HG03108 (cell line): ENCODE results near the gene ZSCAN9.

Experiments used
- ATAC-seq: cut with Tn5 transposase; IDR thresholded peaks from one replicate; pipeline ENCODE4 v1.9.1; 2021; ENCODE audit warnings: moderate library complexity; ENCODE audit not compliant: unreplicated experiment

ZSCAN9 gene

DNA sequence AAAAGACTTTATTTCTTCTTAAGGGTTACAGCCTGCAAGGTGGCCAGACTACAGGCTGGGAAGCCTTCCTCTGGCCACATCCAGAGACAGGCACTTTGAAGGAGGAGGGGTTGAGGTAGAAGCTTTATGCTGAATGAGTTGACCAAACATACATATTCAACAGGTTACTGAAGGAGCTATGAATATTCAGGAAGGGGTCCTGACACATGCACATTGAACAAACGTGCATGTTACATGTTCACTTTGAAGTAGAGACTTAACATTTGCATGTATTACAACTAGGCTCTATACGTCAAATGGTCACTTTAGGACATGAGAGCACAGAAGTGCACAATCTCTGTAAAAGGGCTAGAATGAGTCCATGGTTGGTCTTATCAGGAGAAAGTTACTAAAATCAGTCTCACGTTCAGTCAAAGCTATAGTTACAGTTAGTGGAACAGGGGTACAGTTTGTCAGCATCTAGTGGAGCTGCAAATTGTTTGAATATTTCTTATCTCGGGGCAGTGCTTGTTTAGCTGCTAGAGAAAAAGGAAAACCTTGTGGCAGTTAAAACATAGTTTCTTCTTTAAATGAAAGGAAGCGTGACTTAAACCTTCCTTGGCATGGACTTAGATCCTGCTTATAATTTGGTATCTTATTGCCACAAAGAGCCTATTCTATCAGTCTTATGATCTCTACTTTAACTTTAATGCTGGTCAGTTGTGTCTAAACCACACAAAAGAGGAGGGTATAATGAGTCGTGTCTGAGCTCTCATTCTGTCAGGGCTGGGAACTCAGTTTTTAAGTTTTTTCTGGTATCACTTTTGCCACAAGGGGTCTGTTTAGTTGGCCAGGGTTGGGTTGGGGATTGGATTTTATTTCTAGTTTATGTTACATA, 4.6 kb upstream of the ZSCAN9 start:
- no peak for ATAC-seq

DNA sequence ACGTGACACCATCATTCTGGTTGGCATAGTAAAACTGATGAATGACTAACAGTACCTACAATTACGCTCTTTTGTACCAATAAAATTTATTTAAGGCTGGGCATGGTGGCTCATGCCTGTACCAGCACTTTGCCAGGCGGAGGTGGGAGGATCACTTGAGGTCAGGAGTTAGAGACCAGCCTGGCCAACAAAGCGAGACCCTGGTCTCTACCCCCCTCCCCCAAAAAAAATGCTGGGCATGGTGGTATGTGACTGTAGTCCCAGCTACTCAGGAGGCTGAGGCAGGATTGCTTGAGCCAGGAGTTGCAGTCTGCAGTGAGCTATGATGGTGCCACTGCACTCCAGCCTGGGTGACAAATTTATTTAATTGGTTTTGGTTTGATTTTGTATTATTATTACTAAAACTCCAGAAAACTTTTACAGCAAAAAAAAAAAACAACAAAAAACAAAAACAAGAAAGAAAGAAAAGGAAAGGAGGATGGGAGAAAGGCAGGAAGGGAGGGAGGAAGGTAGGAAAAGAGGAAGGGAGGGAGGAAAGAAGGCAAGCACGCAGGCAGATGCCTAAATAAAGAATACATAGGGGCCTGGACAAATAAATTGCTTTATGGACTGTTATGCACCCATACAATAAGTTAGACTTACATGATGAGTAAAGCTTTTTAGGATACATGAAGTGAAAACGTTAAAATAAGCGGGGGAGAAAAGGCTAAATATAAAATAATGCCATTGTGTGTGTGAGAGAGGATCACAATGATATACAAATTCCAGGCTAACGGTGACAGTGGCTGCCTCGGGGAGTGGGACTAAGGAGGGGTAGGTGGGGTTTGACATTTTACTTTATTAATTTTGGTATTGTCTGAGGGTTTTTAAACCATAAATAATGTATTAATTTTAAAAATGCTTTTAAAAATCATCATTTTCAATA, 682 bp upstream of the ZSCAN9 start:
- no peak for ATAC-seq

DNA sequence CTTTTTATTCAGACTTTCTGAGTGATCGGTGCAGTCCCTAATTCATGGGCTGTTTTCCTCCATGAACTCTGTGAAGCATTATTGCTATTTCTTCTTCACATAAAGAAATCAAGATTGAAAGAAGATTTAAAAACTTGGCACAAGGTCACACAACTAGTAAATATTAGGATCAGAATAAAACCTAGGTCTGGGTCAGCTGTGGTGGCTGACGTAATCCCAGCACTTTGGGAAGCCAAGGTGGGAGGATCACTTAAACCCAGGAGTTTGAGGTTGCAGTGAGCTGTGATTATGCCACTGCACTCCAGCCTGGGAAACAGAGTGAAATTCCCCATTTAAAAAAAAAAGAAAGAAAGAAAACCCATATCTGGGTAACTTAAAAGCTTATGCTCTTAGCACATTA, 1.4 kb downstream of the ZSCAN9 start:
- ATAC-seq, result no peak

DNA sequence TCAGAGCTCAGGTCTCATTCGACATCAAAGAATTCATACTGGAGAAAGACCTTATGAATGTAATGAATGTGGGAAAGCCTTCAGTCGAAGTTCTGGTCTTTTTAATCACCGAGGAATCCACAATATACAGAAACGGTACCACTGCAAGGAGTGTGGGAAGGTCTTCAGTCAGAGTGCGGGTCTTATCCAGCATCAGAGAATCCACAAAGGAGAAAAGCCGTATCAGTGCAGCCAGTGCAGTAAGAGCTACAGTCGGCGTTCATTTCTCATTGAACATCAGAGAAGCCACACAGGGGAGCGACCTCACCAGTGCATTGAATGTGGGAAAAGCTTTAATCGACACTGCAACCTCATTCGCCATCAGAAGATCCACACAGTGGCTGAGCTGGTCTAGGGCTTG, 7.7 kb downstream of the ZSCAN9 start:
- ATAC-seq, result no peak

DNA sequence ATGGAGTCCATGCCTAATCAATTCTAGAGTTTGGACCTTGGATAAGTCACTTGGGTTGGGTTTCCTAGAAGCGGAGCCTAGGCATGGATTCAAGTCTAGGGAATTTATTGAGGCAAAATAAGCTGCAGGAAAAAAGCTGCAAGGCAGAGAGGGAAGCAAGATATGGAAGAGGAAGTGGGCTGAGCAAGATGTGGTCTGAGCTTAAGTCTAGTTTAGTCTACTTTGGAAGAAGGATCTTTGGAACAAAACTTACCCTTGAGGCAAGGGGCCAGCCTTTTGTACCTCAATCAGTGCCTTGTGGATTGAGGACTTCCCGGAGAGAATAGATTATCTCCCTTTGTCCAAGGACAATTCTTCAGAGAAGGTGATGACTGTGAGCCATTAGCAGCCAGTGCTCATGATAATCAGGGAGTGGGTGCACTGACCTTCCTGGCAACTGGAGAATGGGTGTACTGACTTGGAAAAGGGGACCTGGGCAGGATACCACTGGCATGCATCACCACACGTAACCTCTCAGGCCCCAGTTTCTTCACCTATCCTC, 10.9 kb downstream of the ZSCAN9 start:
- no peak for ATAC-seq

DNA sequence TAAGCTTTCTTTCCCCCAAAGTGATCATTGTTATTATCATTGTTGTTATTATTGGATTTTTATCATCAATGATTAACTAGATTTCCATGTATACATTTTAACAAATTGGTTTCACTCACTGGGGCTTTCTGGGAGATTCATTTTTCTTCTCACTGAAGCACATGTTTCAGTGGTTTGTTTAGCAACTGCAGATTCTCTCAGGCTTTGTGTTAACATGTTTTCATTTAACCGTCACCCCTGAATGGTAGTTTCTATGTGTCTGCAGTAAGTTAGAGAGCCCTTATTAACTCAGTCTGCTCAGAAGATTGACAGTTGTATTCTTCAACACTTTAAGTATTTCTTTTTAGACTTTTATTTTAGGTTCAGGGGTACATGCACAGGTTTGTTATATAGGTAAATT, 14.6 kb downstream of the ZSCAN9 start:
- ATAC-seq, result no peak

DNA sequence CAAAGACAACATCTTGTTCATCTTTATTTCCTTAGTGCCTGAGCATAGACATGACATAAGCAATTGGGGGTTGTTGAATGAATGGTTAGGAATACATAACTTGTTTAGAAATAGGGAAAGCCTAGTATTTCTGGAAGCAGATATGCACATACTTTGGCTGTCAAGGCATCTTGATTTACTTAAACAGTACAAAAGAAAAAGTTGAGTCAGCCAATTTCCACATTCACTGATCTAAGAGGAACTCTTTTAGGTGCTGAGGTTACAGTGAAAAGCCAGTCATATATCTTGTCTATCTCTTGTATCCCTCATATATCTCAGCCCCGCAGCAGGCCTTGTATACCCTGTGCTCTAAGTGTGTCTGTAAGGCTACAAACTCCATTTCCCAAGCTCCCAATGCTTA, 15.4 kb downstream of the ZSCAN9 start:
- ATAC-seq, result no peak

DNA sequence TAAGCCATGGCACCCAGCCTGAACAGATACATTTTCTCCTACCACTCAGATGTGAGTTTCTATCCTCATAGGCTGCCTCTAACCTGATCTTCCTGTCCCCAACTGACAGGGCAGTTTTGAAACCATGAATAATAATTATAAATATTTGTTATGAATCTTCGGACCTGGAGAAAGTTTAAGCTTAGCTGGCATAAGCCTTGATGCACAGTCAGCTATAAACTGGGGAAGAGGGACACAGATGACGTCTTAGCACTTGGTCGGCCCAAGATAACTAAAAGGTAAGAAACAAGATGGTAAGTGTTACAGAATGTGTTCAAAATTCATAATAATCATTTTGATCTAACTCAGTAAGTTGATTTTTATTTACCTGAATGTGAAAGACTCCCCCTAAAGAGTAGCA, 18.9 kb downstream of the ZSCAN9 start:
- no peak for ATAC-seq

DNA sequence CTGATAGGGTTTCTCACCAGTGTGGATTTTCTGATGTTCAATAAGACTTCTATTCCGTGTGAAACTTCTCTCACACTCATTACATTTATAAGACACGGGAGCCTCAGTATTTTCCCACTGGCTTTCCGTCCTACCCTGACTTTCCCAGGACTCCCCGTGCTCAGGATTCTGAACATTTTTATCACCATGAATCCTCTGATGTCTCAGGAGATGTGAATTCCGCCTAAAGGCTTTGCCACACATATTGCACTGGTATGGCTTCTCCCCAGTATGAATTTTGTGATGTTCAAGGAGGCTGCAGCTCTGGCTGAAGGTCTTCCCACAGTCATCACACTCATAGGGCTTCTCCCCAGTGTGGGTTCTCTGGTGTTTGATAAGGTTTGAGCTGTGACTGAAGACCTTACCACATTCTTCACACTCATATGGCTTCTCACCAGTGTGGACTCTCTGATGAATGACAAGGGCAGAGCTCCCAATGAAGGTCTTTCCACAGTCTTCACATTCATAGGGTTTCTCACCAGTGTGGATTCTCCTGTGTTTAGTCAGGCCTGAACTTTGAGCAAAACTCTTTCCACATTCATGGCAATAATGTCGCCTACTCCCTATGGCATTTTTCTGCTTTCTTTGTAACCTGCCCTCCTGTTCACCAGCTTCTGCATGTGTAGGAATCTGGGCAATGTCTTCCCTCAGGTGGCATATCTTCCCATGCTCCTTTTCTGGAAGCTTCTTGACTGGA, 20.3 kb downstream of the ZSCAN9 start:
- no peak for ATAC-seq

DNA sequence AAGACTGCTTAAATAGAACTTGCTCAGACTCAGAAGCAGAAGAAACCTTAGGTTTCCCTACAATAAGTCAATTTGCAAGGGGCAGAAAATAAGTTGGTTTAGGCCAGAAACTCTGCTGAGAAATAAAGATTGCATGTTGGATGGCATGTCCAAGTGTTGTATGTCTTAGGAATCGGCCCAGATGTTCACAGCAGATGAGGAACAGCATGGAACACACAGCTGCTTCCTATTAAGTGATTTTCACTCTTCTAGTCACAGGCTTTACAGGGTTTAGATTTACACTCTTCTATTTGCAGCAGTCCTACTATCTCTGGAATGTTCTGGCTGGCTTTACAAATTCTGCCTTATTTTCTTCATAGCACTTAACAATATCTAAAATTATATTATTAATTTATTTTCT, 23.8 kb downstream of the ZSCAN9 start:
- ATAC-seq, result no peak

DNA sequence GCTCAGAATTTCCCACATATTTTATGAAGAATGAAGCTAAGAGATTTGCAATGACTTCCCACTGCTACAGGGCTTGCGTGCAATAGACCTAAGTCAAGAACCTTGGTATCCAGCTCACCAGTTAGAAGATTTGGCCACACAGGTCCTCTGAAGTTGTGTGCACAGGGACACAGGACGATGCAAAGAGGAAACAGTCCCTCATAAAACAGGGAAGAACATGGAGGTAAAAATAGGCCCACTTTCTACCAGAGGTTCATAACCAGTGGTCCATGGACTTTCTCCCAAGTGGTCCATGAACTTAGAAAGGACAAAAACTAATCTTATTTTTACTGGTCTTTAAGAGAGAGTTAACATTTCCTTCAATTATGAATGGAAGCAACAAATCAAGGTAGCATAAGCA, 25.7 kb downstream of the ZSCAN9 start:
- ATAC-seq, result no peak

DNA sequence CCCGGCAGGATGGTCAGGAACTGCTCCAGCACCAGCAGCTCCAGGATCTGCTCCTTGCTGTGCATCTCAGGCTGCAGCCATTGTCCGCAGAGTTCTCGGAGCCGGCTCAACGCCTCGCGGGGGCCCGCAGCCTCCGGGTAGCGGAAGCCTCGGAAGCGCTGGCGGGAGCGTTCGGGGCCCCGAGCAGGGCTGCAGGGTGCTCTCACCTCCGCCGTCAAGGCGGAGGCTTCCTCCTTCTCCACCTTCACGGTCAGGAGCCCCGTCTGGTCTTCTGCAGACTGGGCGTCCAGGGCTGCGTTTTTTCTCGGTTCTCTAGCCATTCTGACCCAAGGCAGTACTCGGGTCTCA, 26.6 kb downstream of the ZSCAN9 start:
- peak; percentile 22 for ATAC-seq

DNA sequence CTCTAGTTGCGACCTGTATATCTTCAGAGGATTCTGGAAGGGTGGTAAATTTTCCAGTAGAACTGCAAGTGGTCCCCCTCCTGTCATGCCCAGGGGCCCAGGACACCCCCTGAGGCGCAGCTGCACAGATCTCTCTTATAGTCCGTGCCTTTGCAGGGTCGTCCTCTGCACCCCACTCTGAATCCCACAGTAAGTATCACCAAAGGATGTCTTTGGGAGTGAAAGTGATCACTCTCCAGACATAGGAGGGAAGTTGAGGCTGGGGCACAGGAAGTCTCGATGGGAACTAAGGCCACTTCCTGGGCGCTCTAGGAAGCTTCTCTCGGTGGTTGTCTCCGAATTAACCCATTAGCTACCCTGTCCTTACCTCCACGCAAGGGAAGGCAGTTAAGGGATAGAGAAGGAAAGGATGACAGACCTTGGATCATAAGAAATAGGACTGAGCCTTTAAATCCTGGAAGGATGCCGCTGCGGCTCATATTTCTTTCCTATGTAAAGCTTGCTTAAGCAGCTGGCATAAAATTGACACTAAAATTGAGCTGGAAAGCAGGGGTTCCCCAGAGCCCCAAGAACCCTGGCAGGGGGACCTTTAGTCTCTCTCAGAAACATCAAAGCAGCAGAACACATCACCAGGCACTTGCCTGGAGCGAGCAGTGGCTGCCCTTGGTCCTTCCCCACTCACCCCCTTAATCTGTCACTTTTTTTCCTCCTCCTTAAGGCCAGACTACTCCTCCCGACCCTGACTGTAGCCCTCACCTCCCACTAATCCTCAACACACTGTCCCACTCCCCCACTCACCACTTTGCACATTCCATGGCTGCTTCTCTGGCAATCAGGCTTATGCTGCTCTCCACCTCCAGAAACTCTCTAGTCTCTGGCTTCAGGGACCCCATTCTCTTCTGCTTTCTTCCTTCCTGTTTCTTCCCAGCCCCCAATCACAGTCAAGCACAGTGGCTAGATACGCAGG, 27.2 kb downstream of the ZSCAN9 start, which contains the start of gene ZKSCAN4:
TSS of gene ZKSCAN4 (minus strand) at position 261 of the 967 bp plus-strand sequence. CDS start 289 bp downstream, outside the sequence.
- peak; percentile 82 for ATAC-seq

DNA sequence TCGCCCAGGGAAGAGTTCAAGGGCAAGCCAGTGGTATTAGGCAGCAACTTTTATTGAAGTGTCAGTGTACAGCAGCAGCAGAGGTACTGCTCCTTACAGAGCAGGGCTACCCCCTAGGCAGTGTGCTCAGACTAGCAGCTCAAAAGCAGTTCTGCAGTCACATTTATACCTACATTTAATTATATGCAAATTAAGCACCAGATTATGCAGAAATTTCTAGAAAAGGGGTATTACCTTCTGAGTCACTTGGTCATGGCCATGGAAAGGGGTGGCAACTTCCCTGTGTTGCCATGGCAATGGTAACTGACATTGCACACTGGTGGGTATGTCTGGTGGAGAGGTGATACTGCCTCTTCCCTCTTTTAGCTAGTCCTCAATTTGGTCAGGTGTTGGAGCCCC, 29.0 kb downstream of the ZSCAN9 start:
- no peak for ATAC-seq

DNA sequence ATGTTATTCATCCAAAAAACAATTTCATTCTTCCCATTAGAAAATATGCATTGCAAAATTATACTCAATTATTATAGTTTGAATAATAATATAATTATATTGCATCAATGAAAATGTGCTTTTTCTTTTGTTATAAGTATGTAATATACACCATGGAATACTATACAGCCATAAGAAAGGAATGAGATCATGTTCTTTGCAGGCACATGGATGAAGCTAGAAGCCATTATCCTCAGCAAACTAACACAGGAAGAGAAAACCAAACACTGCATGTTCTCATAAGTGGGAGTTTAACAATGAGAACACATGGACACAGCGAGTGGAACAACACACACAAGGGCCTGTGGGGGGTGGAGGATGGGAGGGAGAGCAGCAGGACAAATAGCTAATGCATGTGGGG, 32.0 kb downstream of the ZSCAN9 start:
- ATAC-seq, result no peak

DNA sequence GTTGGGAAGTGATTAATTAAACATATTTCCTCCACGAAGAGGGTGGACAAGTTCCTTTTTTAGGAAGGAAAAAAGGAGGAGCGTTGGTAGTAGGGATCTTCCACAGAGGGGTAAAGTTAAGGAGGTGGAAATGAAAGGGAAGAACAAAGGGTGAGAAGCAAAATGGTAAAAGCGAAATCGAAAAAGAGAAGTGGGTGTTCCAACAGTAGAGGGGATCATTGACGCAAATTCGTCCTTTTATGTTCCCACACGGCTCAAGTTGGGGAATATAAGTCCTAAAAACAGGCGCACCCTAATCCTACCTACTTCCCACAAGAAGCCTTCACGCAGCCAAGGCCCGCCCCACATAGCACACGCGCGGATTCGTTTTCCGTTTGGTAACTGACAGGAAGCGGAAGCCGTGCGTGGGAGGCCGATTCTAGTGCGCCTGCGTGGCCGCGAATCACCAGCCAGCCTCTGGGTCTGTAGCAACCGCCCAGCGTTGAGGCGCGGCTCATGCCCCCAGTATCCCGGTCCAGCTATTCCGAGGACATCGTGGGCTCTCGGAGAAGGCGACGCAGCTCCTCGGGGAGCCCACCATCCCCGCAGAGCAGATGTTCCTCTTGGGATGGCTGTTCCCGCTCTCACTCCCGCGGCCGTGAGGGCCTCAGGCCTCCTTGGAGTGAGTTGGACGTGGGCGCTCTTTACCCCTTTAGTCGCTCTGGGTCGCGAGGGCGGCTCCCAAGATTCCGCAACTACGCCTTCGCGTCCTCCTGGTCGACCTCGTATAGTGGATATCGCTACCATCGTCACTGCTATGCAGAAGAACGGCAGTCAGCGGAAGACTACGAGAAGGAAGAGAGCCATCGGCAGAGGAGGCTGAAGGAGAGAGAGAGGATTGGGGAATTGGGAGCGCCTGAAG, 34.1 kb downstream of the ZSCAN9 start, which contains the start of gene NKAPL:
TSS of gene NKAPL (plus strand) at position 421 of the 901 bp plus-strand sequence. CDS start at position 496, 75 bp downstream.
- no peak for ATAC-seq

DNA sequence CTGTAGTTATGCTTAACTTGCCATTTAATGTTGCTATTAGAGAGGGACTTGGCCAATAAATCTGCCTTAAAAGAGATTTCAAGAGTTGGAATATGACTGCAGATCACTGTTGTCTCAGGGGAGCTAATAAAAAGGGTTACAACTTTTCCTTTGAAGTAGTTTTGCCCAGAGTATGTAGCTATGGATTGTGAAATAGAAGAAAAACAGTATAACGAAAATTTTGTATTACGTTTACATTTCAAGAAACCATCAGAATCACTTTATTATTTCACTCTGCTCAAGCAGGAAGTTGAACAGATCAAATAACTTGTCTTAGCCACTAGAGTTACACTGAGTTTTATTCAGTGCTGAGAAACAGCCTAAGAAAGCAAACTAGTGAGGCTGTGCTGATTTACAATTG, 38.8 kb downstream of the ZSCAN9 start:
- ATAC-seq, result no peak

DNA sequence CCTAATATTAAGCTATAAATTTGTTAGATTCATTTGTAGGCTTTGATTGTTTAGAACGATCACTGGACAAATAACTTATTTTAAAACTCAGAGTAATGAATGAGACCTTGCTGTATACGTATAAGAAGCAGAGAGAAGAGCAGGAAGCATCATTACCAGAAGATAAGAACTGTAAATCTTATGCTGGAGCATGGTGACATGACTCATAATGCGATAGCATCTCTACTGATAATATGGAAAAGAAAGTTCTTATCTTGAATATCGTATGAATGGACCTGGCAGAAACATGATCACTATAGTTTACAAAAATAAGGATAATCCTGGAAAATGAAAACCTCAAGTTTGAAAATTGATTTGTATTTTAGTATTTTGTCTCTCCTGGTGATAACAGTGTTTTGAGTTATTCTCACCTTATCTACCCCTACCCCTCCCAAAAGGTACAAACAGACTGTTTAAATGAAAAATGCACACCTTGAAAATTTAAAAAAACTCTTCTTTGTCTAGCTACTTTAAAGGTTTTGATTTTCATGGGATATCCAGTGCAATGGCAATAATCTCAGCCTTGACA, 39.8 kb downstream of the ZSCAN9 start:
- ATAC-seq, result no peak
